ENCODE data around the gene HSD3B1. TPM values are rescaled to one million over a fixed set of nuclear protein-coding genes. Genes with fewer than 3 reads are reported as not detected.

The HSD3B1 gene
- total RNA-seq, 1 experiment from 2014 or later: not detected

- TF ChIP-seq RORB (CRISPR knock-in tag; IDR thresholded peaks at IDR 0.05): no peak
- no peak for TF ChIP-seq ATF6 (CRISPR knock-in tag; IDR thresholded peaks at IDR 0.05)
- no peak for TF ChIP-seq ZNF423 (CRISPR knock-in tag; IDR thresholded peaks at IDR 0.05)
- TF ChIP-seq ELF4 (CRISPR knock-in tag; IDR thresholded peaks at IDR 0.05; ENCODE audit: low read depth): no peak
- no peak for TF ChIP-seq GRHL2 (CRISPR knock-in tag; IDR thresholded peaks at IDR 0.05; ENCODE audit: insufficient replicate concordance, severe bottlenecking)
- no peak for TF ChIP-seq ZNF263 (CRISPR knock-in tag; IDR thresholded peaks at IDR 0.05; ENCODE audit: low read depth)
- TF ChIP-seq JUN (CRISPR knock-in tag; IDR thresholded peaks at IDR 0.05): no peak
- no peak for TF ChIP-seq ZNF396 (CRISPR knock-in tag; IDR thresholded peaks at IDR 0.05; ENCODE audit: borderline replicate concordance)
- no peak for TF ChIP-seq ZNF512 (CRISPR knock-in tag; IDR thresholded peaks at IDR 0.05; ENCODE audit: borderline replicate concordance)
- no peak for TF ChIP-seq ZBTB43 (CRISPR knock-in tag; IDR thresholded peaks at IDR 0.05)
- TF ChIP-seq NFATC4 (CRISPR knock-in tag; IDR thresholded peaks at IDR 0.05): no peak
Measured at GRCh38 chr1:119467857-119468668, 38.9 kb upstream of the HSD3B1 start (continued).

GRCh38 chr1:119469741-119470140, 37.3 kb upstream of the HSD3B1 start:
- Mint-ChIP-seq H3K4me3 (no peak overlapping the region), H3K36me3 (no peaks in the 10 kb centered on the region), H3K27ac (no peak overlapping the region), H3K9me3 (no peaks in the 10 kb centered on the region), H3K27me3 (ENCODE audit: low read depth) (peaks cover 5% of the 10 kb centered on the region; the same call in 1 of the 2 replicates), H3K4me1 (peaks cover 17% of the 10 kb centered on the region)
- POLR2A ChIA-PET: no interaction called here
- TF ChIP-seq ZNF396 (CRISPR knock-in tag; IDR thresholded peaks at IDR 0.05; ENCODE audit: borderline replicate concordance): no peak
- no peak for TF ChIP-seq CDX4 (CRISPR knock-in tag; IDR thresholded peaks at IDR 0.05; ENCODE audit: borderline replicate concordance)
- TF ChIP-seq CREM (CRISPR knock-in tag; IDR thresholded peaks at IDR 0.05): no peak
- no peak for TF ChIP-seq JAZF1 (CRISPR knock-in tag; IDR thresholded peaks at IDR 0.05)
- no peak for TF ChIP-seq SMAD3 (CRISPR knock-in tag; IDR thresholded peaks at IDR 0.05; ENCODE audit: borderline replicate concordance)
- DNase-seq (ENCODE audit: low spot score) (no peak), ATAC-seq (no peak)
- CTCF ChIA-PET: no interaction called here

GRCh38 chr1:119470377-119470776, 36.6 kb upstream of the HSD3B1 start:
- peaks cover 5% of the 10 kb centered on the region; the same call in 1 of the 2 replicates for H3K27me3 Mint-ChIP-seq (ENCODE audit: low read depth)
- no peak for DNase-seq (ENCODE audit: low spot score)
- TF ChIP-seq STAT6 (CRISPR knock-in tag; conservative IDR thresholded peaks at IDR 0.05; ENCODE audit: low read depth): no peak
- TF ChIP-seq IRF1 (CRISPR knock-in tag; IDR thresholded peaks at IDR 0.05): no peak
- TF ChIP-seq ZNF263 (CRISPR knock-in tag; IDR thresholded peaks at IDR 0.05; ENCODE audit: low read depth): no peak
- no peak for TF ChIP-seq GABPB1 (CRISPR knock-in tag; IDR thresholded peaks at IDR 0.05)
- no peak for TF ChIP-seq ZNF423 (CRISPR knock-in tag; IDR thresholded peaks at IDR 0.05)
- no peak for TF ChIP-seq ZSCAN18 (CRISPR knock-in tag; IDR thresholded peaks at IDR 0.05)
- no peak for TF ChIP-seq MAX (CRISPR knock-in tag; IDR thresholded peaks at IDR 0.05)
- TF ChIP-seq ZNF671 (CRISPR knock-in tag; IDR thresholded peaks at IDR 0.05): no peak
- H3K4me1 Mint-ChIP-seq: peaks cover 16% of the 10 kb centered on the region
- H3K36me3 Mint-ChIP-seq: no peaks in the 10 kb centered on the region
- H3K4me3 Mint-ChIP-seq: no peak overlapping the region
- no peak for ATAC-seq
- ChIA-PET POLR2A (no interaction called here), CTCF (no interaction called here)
- no peak overlapping the region for H3K27ac Mint-ChIP-seq
- no peaks in the 10 kb centered on the region for H3K9me3 Mint-ChIP-seq

Data from WTC11 (cell line).